GM19351 (cell line): ENCODE data around the gene HM13.
A peak's percentile ranks its signal among the peaks of the same experiment; 100 is the strongest.
"Not testable (repeated sequence)": the region's sequence is repeated elsewhere in the genome, so short reads cannot be mapped to it uniquely, and the experiment has no call there.

Source experiments
- ATAC-seq: cut with Tn5 transposase; IDR thresholded peaks from one replicate; pipeline ENCODE4 v1.9.1; 2021; ENCODE audit warnings: mild to moderate bottlenecking, moderate library complexity; ENCODE audit not compliant: unreplicated experiment

Gene HM13

DNA sequence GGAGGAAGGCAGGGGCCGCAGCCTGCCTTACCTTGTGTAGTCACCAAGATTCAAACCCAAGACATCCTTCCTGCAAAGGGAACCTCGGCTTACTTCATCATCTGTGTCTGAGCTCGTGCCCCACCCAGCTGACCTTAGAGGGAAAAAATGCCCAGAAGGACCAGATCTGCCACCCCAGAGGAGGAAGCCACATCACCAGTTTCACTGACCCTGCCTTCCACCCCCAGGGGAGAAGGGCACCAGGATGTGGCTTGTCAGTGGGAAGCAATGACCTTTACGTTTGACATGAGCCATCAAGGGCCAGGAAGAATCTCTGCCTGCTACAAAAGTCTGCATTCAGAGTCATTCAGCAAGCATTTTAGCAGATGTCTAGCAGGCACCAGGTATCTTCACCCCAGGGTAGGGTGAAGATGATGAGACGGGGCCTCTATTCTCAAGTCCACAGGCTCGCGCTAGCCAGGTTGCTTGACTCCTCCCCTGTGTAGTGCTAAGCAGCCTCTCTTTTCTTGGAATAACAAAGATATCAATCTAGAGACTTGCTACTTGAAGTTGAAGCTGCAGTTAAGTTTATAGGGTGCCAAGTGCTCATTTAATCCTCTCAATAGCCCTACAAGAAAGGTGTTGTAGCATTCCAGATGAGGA is 28.1 kb downstream of the HM13 start:
- ATAC-seq, result no peak

DNA sequence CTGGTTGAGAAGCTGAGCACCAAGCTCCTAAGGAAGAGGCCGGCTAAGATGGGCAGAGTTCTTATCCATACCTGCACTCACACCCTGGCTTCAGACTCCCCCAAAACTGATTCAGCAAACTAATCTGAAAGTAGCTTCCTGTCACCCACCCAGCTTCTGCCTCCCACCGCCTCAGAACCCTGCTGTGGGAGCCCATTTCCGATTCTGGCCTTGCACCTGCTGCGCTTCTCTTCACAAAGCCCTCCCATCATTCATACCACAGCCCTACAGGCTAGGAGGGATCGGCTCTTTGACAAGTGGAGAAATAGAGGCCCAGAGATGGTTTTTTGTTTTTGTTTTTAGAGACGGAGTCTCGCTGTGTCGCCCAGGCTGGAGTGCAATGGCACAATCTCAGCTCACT is 28.7 kb downstream of the HM13 start:
- no peak for ATAC-seq

DNA sequence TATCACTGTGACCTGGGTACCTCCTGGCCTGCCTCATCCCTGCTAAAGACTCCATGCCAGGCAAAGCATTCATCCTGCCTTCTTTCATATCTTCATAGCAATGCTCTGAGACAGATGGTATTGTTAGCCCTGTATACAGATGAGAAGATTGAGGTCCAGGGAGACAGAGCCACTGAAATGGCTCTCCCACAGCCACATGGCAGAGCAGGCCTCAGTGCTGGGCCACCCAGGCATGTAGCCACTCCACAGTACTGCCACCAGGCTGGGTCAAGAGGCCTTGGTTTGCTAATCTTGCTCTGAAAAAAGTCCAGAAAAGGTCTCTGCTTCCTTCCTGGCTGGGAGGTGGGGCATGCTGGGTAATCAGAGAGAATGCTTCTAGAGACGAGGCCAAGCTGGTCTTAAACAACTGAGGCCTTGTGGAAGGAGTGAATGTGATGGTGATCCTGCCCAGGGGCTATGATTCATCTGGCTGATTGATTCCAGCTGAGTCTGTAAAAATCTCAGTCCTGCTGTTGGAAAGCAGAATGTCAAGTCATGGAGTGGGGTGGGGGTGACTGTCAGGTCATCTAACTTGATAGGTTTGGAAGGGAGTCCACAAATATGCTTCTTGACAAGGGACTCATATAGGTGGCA is 29.8 kb downstream of the HM13 start:
- no peak for ATAC-seq

DNA sequence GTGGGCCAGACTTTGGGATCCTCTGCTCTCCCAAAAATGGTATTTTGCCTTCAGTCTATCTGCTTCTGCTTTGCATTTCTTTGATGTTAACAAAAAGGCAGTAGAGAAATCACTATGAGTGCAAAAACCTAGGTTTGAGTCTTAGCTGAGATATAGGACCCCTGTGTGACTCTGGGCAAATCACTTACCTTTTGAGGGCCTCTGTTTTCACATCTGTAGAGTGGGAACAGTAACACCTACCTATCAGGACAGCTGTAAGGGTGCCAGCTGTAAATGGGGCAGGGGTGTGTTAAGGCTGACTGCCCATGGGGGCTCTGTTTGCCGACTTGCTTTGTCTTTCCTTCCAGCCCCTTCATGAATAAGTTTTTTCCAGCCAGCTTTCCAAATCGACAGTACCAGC is 30.4 kb downstream of the HM13 start:
- ATAC-seq, result no peak

DNA sequence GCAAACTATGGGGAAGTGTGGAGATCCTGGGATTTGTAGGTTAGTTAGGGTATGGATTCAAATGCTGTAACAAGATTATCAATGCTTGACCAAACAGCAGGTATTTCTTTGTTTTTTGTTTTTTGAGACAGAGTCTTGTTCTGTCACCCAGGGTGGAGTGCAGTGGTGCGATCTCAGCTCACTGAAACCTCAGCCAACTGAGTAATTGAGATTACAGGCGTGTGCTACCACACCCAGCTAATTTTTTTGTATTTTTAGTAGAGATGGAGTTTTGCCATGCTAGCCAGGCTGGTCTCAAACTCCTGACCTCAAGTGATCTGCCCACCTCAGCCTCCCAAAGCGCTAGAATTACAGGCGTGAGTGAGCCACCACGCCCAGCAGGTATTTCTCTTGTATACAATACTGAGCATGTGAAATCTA is 31.4 kb downstream of the HM13 start:
- not testable (repeated sequence) for ATAC-seq

DNA sequence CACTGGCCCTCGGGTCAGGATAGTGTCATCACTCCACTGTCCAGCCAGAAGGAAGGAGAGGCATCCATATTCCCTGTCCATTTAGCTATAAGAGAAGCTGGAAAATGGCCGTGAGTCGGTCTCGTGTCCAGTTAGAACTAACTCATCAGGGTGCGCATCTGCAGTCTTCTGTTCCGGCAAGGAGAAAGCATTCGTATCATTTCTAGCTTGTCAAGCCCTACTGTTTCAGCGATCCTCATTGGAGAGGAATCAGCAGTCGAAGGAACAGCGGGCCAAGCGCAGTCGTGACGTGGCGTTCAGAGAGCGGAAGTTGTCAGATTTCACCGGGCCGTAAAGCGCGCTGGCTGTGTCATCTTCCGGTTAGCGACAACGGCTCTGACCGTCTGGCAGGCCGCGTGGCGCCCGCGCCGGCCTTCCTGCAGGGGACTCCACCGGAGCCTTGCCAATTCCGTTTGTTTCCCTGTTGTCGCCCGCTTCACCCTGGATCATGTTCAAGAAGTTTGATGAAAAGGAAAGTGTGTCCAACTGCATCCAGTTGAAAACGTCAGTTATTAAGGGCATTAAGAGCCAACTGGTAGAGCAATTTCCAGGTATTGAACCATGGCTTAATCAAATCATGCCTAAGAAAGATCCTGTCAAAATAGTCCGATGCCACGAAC is 32.9 kb downstream of the HM13 start:
- ATAC-seq, result peak; percentile 80

DNA sequence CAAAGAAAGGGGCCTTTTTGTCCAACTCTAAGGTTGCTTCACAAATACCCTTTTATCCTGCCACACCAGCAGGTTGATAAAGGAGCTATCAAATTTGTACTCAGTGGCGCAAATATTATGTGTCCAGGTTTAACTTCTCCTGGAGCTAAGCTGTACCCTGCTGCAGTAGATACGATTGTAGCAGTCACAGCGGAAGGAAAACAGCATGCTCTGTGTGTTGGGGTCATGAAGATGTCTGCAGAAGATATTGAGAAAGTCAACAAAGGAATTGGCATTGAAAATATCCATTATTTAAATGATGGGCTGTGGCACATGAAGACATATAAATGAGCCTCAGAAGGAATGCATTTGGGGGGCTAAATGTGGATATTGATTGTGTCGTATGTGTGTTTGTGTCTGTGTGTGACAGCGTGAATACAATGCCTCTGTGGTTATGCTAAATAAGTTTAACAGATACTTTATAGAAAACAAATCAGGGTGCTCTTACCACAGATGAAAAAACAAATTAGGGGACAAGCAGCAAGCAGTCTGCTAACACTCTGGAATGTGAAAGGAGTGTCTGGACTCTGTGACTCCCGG is 33.6 kb downstream of the HM13 start:
- no peak for ATAC-seq

DNA sequence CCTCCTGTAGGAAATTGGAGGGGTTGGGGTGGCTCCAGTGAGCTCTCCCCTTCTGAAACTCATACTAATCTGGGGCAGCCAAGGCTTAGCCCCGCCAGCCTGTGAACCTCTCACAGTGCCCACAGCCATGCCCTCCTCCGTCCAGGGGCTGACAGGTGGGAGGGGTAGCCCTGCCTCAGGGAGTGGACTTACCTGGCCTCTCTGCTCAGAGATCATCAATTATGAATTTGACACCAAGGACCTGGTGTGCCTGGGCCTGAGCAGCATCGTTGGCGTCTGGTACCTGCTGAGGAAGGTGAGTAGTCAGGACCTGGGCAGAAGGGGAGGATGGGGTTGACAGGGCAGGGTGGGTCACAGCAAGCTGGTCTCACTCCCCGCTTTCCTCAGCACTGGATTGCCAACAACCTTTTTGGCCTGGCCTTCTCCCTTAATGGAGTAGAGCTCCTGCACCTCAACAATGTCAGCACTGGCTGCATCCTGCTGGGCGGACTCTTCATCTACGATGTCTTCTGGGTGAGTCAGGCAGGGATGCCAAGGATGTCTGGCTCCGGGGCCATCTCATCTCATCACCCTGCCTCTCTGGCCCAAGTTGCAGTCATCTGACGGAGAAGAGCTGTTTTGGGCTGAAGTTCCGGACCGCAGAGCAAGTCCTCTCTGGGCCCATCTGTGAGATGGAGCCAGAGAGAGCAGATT is 34.7 kb downstream of the HM13 start:
- no peak for ATAC-seq

DNA sequence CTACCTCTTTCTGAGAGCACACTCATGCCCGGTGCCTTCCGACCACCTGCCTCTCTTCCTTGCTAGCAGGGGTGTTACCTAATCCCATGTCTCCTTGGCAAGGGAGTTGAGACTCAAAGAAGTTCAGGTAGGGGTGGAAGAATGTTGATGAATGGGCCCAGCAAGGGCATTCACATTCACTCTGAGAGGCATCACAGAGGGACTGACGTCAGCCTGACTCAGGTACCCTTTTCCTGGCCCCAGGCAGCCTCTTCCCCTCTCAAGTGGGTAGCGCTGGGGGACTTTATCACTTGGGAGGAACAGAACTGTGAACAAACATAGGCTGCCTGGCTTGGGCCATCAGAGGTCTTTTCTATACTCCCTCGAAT is 35.3 kb downstream of the HM13 start:
- ATAC-seq, result no peak

DNA sequence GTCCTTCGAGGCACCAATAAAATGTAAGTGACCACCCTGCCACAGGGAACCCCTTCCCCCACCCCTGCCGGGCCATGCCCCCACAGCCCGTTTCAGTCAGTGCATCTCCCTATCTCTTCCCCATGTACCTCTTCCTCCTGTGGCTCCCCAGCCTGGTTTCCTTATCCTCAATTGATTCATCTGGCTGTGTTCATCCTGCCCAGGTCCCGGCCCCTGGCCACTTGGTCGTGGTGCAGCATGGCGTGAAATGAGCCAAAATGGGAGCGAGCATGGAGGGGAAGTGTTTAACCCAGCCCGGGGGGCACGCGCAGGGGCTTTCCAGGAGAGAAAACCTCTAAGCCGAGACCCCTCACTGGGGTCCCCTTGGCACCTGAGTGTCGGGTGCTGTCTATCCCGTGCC is 35.9 kb downstream of the HM13 start:
- no peak for ATAC-seq

DNA sequence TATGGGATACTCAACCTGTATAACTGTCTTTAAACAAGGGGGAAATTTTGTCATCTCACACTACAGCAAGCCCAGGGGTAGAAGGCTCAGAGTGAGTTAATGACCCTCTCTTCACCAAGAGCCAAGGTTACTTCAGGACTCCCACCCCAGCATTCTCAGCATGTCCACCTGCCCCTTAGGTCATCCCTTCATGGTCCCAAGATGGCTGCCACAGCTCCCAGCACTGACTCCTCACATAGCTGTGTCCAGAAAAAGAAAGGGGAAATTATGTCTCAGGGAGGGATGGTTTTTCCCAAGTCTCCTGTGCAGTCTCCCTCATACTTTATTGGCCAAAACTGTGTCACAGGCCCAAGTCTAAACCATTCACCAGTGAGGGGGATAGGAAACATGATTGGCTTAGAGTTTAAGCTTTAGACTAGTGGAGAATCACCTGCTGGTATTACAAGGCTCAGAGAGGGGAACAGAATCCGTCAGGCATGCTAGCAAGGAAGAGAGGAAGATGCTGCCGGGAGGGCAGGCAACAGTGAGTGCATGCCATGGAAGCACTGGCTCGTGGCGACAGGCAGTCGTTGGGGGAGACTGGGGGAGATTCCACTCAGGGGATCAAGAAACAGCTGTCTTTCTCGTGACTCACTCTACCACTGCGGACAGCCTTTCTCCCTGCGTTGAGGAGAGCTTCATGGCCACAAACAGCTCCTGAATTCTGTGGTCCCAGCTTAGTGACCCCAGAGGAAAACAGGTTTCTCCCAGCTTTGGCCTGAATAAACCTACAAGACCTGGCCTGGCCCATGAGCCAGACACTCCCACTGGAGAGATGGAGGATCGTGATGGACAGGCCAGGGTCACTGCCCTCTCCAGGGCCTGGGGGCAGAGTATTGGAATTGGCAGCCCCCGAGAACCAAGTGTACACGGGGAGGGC is 37.2 kb downstream of the HM13 start:
- no peak for ATAC-seq

DNA sequence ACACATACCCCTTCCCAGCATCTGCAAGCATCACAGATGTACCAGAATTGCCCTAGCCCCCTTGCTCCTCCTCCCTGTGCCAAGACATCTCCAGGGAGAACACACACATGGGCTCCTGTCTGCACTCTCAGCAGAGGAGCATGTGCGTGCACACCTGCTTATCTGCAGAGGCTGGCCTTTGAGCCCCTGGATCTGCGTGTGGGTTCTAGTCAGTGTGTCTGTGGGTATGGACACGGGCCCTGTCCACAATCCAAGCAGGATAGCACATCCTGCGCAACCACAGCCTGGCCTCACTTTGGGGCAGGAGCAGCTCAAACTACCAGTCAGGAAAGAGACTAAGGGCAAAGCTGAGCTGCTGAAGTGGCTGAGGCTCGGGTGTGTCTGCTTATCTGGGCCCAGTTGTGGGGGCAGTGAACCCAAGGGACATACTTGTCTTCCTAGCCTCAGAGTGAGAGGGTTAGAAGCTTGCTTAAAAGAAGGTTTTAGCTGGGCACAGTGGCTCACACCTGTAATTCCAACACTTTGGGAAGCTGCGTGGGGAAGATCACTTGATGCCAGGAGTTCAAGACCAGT is 41.0 kb downstream of the HM13 start:
- no peak for ATAC-seq

DNA sequence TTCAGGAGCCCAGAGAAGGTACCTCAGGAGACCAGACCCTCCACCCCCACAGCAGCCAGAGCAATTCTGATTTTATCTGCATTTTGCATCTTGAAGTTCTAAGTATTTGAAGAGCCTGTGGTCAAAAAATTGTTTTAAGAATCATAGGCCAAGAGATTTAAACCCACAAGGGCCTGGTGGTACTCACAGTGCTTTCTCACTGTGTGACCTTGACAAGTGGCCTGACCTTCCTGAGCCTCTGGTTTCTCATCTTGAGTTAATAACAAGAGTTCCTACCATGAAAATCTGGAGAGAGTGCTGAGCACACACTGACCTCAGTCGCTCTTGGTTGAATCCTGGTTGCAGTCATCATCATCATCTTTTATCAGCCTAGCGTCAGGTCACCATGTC is 45.5 kb downstream of the HM13 start:
- ATAC-seq, result no peak

DNA sequence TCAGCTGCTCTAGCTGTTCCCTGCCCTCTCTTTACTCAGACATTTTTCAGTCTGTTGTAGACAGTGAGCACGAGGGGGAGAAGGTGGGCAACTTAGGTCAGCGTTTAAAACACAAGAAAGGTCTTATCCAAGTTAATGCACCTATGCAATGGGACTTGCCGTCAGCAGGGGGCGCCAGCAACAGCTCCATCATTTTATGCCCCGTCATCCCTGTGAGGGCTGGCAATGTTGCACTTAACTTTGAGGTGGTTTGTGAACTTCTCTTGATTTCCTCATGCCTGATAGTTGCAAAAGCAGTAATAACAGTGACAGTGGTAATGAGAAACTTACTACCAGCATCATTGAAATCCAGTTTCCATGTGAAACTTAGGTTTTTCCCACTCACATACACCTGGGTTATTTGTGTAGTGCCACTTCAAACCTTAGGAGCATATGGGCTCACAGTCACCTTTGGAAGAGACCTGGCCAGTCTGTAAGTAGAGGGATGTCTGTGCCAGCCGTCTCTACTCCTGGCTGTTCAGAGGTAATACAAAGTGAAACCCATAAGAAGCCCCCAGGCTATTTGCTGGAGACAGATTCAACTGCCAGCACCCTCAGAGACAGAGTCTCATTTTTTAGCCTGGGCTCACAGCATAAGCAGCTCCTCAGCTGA is 46.0 kb downstream of the HM13 start:
- no peak for ATAC-seq

DNA sequence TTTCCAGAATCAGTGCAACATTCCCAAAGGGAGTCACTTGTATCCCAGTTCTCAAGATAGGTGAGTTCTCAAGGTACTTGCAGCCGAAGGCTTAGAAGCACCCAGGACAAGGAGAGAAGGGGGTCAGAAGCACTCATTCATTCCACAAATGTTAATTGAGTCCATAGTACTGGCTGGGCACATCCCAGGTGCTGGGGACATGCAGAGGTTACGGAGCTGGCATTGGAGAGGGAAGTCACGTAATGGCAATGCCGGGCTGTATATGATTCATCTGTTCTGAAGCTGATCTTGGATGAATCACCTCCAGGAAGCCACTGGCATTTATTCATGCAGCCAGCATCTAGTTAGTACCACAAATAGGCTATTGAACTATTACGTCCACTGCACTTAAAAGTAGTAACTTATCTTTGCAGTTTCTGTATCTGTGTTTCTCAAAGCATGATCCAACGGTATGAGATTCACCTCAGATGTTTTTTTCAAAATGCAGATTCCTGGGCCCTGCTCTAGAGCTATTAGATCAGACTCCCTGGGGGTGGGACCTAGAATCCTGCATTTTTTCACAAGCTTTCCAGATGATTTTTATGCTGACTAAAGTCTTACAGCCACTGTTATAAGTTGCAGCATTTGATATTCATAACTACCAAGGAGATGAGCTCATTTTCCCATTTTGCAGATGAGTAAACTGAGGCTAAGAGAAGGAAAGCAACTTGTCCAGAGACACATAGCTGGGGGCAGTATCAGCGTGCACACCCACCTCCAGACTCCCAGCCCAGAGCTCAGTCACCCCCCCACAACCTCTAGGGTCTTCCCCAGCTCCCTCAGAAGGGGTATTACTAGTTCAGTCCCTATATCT is 46.7 kb downstream of the HM13 start:
- ATAC-seq, result no peak

DNA sequence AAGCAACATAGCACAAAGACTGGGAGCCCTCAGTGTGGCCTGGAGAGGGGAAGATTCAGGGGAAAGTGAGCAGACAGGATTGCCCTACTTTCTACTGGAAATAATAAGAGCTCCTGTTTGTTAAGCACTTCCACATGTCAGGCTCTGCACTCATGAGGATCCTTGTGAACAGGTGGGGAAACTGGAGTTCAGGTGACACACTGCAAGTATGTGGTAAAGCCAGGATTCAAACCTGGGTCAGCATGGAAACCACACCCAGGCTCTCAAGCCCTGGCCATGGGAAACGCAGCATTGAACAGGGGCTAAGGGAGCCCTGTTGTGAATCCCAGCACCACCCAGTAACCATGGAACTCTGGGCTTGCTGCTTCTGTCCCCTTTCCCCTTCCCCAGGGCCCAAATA is 48.0 kb downstream of the HM13 start:
- no peak for ATAC-seq

DNA sequence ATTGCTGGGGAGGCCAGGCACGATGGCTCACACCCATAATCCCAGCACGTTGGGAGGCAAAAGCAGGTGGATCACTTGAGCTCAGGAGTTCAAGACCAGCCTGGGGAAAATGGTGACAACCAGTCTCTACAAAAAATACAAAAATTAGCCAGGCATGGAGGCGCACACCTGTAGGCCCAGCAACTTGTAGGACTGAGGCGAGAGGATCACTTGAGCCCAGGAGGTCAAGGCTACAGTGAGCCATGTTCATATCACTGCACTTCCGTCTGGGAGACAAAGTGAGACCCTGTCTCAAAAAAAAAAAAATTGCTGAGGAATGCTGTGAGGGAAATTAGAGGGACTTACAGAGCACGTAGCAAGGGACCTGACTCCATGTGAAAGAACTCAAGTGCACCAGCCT is 50.0 kb downstream of the HM13 start:
- ATAC-seq, result no peak

DNA sequence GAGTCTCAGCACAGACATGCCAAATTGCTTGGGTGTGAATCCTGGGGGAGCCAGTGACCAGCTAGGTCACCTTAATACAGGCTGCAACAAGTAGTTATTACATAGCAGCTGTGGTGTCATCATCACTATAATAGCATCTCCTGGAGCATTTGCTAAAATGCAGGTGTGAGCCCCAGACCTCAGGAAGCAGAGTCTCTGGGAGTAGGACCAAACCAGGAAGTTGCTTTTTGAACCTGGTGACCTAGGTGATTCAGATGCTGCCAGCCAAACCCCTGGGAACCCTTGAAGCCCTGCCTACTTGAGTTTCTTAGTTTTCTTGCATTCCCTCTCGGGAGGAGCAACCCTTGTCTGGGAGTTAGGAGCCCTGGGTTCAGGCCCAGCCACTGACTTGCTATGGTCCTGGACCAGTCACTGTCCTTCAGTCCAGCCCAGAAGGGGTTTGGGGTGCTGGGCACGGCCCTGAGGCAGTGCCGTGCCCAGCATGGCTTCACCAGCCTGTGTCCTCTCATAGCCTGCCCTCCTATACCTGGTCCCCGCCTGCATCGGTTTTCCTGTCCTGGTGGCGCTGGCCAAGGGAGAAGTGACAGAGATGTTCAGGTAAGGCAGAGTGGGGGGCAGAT is 51.6 kb downstream of the HM13 start:
- ATAC-seq, result no peak

DNA sequence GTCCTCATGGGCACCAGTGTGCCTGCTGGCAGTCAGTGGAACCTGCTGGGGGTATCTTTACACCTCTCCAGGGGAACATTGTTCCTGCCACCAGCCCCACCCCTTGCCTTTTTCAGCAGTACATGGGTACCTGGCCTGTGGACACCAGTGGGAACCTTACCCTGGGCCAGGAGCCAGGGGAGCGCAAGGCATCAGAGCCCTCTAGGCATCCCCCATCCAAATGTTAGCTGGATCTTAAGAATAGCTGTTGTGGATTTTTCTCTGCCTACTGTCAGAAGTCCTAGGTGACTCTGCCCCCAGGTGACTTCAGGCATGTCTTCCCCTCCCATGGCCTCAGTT is 52.0 kb downstream of the HM13 start:
- no peak for ATAC-seq
